ENCODE results near the gene GXYLT2.

DNA sequence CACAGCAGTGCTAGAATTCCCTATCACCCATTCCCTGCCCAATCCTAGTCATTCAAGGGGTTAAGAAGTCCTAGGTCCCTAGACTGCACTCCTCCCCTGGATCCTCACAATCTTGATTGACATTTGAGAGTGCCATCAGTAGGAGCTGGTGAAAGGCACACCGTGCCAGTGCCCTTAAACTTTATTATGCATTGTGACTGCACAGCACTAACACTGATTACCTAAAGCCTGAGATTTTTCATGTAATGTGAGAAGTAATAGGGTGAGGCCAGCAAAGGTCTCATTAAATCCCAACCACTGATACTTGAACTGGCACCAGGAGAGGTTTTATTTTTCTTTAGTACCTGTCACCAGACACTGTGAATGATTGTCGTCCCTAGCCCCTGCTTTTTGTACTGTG lies 16.3 kb downstream of the GXYLT2 start:
- TF ChIP-seq, protein P1, sequence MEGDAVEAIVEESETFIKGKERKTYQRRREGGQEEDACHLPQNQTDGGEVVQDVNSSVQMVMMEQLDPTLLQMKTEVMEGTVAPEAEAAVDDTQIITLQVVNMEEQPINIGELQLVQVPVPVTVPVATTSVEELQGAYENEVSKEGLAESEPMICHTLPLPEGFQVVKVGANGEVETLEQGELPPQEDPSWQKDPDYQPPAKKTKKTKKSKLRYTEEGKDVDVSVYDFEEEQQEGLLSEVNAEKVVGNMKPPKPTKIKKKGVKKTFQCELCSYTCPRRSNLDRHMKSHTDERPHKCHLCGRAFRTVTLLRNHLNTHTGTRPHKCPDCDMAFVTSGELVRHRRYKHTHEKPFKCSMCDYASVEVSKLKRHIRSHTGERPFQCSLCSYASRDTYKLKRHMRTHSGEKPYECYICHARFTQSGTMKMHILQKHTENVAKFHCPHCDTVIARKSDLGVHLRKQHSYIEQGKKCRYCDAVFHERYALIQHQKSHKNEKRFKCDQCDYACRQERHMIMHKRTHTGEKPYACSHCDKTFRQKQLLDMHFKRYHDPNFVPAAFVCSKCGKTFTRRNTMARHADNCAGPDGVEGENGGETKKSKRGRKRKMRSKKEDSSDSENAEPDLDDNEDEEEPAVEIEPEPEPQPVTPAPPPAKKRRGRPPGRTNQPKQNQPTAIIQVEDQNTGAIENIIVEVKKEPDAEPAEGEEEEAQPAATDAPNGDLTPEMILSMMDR (conservative IDR thresholded peaks at IDR 0.05): no peak
- TF ChIP-seq ZFX (IDR thresholded peaks at IDR 0.05): no peak
